GM21515 (cell line): ENCODE measurements around the gene KRT84.

Source experiments
- ATAC-seq: cut with Tn5 transposase; IDR thresholded peaks from one replicate; pipeline ENCODE4 v1.9.1; 2021; ENCODE audit not compliant: unreplicated experiment

Gene KRT84, protein sequence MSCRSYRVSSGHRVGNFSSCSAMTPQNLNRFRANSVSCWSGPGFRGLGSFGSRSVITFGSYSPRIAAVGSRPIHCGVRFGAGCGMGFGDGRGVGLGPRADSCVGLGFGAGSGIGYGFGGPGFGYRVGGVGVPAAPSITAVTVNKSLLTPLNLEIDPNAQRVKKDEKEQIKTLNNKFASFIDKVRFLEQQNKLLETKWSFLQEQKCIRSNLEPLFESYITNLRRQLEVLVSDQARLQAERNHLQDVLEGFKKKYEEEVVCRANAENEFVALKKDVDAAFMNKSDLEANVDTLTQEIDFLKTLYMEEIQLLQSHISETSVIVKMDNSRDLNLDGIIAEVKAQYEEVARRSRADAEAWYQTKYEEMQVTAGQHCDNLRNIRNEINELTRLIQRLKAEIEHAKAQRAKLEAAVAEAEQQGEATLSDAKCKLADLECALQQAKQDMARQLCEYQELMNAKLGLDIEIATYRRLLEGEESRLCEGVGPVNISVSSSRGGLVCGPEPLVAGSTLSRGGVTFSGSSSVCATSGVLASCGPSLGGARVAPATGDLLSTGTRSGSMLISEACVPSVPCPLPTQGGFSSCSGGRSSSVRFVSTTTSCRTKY

DNA sequence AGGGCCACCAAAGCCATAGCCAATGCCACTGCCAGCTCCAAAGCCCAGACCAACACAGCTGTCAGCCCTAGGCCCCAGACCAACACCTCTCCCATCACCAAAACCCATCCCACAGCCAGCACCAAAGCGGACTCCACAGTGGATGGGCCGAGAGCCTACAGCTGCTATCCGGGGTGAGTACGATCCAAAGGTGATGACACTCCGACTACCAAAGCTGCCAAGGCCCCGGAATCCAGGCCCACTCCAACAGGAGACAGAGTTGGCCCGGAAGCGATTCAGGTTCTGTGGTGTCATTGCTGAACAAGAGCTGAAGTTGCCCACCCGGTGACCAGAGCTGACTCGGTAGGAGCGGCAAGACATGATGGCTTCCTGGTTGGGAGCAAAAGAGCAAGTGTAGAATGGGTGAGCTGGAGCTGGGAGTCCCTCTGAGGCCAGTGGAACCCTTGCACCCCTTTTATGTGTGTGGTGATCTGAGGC, at the start of gene KRT84:
TSS of gene KRT84 (minus strand) at position 427 of the 477 bp plus-strand sequence. CDS start at position 360, 67 bp downstream.
- ATAC-seq, result no peak

DNA sequence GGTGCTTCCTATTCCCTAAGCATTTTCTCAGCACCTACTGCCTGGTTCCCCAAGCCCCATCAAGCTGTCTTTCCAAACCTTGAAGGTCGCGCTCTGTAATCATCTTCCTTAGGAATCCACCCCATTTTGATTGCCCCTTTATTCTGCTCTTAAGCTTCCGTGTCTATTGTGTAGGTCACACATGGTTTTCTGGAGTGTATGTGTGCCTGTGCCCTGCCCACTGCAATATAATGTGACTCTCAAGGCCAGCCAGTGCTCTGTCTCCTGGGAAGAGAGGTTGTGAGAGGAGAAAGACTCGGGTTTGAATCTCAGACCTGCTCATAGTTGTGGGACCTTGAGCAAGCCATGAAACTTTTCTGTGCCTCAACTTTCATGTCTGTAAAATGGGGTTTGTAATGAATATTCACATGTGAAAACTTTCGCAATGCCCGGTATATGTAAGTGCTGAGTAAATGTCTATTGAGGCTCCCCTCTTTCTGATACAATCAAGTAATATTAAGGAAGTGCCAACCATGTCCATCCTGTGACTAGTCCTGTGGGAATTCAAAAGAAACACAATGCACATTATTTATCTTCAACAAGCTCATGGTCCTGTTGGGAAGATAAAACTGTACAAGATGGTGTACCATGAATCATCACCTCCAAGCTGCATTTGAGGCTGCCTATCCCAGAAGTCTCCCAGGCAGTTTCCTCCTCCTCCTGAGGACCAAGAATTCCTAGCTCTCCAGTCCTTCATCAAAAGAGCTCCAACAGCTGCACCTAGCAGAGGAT, 49.5 kb upstream of the KRT84 start:
- no peak for ATAC-seq

DNA sequence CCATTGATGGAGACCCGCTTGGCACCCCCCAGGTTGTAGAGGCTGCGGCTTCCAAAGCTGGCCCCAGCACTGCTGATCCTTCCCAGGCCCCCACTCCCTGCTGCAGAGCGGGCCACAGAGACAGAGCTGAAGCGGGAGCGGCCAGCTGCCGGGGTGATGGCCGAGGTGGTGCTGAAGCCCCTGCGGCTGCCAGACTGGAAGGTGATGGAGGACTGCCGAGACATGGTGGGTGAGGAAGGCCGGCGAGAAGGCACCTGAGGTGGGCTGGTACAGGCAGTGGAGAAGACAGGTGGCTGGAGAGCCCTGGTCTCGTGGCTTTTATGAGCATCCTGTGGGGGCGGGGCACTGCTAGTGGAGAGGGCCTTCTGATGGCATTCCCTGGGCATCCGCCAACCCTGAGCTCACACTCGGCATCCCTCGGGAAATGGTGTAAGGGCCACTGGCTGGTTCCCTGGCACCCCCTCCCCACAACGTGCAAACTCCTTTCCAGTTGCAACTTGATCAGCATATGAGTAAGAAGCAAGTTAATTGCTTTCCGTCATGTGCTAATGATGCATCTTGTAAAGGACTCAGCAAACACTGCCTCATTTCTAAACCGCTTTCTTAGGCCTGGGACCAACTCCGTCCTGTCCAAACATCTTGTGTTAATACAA, 48.8 kb upstream of the KRT84 start, which contains the start of gene KRT75:
TSS of gene KRT75 (minus strand) at position 291 of the 653 bp plus-strand sequence. CDS start at position 224, 67 bp downstream.
- ATAC-seq, result no peak

DNA sequence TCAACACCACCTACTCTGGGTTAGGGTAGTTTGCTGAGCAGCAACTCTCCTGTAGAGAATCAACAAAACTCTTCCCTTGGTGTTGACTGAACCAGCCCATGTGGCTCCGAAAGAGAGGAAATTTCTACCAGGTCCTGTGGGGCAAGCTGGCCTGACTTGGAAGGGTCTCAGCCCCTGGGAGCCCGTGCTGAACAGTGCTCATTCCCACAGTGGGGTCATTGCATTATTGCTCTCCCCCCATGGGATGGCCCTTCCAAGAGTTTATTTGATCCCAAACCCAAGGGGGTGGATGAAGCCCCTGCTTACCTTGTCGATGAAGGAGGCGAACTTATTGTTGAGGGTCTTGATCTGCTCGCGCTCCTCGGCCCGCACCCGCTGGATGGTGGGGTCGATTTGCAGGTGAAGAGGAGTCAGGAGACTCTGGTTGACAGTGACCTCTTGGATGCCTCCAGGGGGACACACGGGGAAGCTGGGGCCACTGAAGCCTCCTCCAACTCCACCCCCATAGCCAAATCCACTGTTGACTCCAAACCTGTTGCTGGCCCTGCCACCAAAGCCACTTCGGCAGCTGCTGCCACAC, 48.1 kb upstream of the KRT84 start:
- no peak for ATAC-seq

DNA sequence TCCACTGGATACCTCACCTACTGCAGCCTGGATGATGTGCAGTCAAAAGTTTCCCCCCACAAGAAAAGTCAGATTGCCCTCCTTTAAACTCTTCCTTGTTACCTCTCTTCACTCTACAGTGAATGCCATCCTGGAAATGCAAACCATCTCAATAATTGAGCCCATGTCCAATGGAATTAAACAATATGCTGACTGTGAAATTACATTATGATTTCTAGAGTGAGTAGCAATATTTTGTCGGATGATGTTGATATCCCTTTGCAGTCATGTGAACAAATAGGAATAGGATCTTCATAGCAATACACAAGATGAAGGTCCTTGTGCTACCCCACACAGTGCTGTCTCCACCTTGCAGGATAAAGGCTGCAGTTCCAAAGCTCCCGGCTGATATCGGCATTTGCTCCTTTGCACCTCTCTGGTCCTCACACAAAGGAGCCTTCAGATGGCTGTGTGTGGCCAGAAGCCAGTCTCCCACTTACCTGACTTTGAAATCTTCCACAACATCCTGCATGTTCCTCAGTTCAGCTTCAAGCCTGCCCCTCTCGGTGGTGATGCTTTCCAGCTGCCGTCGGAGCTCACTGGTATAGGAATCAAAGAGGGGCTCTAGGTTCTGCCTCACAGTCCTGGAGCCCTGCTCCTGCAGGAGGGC, 47.2 kb upstream of the KRT84 start:
- no peak for ATAC-seq

DNA sequence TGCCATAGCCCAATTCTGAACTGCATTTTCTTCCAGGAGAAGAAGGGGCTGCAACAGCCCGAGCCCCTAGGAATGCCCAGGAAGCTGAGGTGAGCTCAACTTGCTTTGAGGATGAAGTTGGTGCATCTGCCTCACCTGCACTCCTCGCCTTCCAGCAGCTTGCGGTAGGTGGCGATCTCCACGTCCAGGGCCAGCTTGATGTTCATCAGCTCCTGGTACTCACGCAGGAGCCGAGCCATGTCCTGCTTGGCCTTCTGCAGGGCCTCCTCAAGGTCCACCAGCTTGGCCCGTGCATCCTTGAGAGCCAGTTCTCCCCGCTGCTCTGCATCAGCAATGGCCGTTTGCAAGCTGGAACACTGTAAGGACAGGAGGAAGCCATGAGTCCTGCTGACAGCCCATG, 42.7 kb upstream of the KRT84 start:
- ATAC-seq, result no peak

DNA sequence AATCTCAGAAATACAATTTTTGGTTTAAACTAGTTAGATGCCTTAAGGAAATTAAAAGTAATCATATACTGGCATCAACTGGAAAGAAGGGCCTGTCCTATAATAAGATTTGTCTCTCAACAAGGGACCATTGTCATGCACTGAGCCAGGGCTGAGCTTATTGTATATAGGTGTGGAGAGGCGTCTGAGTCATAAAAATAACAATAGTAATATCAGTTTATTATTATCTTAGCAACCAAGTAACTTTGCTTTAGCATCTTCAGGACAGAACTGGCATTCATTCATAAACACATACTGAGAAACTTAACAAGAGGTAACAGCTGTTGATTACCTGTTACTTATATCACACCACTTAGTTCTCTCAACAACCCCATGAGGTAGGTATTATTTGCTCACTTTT, 41.6 kb upstream of the KRT84 start:
- no peak for ATAC-seq

DNA sequence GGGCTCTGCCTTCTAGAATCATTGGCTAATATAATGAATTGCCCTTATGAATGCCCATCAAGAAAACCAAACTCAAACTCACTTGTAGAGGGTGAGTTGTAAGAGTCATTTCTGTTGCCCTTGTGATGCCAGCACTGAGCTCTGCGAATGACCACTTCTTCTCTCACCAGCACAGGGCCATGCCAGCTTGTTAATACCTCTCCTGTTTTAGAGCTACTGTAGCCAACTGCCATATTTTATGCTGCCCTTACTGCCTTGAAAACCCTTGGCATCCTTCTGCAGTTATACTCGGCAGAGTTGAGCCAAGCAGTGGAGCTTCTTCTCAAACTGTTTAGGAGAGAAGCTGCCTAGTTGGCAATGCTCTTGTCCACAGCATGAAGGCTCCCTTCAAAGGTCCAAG, 40.6 kb upstream of the KRT84 start:
- ATAC-seq, result no peak

DNA sequence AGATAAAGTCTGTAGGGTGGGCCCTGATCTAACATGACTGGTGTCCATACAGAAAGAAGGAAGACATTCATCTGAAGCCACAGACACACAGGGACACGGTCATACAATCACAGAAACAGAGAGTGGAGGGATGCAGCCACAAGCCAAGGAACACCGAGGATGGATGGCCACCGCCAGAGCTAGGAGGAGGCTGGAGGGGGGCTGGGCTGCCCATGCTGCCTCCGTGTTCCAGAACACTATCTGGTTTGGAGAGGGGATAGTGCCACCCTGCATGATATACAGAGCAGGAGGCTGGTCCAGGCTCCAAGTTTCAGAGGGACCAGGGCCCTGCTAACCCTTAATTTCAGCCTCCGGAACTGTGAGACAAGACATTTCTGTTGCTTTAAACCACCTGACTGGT, 40.0 kb upstream of the KRT84 start:
- no peak for ATAC-seq

DNA sequence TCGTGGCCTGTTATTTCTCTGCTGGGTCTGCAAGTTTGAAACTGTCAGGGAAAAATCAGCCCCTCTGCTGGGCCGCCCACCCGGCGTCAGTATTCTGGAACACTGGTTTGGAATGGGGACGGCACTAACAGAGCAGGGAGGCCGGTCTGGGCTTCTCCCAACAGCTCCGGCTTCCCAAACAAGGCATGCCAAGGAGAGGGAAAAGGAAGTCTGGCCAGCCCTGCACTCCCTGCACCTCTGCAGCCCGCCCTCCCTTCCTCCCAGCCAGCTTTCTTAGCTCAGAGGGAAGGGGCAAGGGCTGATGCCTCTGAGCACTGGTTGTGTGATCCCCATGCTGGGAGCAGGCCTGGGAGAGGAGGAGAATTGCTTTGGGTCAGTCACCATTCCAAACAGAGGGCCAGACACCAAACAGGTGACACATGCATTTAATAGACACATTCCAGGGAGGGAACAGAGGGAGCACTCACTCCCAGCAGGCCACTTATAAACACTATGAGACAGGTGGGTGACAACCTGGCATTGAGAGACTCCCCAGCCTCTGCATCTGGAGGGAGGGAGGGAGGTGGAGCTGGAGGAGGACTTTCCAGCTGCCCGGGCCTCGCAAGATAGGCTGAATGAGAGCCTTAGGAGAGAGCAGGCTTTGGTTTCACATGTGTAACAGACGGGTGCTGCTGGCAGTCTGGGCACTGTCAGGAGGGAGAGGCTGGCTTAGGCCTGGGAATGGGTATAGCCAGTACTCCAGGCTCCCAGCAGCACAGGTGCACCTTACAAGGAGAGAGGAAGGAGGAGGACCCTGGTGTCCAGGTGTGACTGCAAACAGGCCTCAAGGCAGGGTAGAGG, 38.4 kb upstream of the KRT84 start:
- ATAC-seq, result no peak

DNA sequence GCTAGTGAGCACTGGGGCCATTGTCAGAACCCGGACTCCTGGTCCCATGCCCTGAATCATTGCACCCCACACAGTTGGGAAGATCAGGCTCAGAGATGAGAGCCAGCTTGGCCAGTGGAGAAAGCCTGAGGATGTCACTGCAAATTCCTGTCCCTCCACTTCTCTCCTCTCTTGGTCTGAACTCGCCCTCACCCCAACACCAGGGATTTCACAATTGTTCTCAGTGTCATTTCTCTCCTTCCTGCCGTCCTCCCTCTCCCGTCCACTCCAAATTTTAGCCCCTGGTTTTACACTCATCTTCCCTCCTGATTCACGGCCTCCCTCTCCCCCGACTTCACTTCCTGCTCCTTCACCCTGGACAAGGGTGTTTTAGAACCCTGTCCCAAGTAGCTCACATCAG, 37.6 kb upstream of the KRT84 start:
- no peak for ATAC-seq

DNA sequence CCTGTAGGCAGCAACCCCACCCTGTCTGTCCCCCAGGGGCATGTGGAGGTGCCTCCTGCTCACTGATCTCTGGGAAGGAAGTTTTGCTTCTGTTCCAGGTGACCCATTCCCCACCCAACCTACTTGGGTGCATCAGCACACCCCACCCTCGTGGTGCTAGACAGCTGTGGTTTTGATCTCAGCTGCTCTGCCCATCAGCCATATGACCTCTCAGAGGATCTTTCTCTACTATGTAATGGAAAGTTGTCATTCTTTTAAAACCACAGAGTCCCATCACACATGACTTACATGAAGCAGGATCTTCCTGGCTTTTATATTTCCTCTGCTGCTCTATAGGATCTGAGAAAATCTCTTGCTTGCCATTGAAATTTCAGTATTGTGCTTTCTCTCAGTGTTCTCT, 34.2 kb upstream of the KRT84 start:
- ATAC-seq, result no peak

DNA sequence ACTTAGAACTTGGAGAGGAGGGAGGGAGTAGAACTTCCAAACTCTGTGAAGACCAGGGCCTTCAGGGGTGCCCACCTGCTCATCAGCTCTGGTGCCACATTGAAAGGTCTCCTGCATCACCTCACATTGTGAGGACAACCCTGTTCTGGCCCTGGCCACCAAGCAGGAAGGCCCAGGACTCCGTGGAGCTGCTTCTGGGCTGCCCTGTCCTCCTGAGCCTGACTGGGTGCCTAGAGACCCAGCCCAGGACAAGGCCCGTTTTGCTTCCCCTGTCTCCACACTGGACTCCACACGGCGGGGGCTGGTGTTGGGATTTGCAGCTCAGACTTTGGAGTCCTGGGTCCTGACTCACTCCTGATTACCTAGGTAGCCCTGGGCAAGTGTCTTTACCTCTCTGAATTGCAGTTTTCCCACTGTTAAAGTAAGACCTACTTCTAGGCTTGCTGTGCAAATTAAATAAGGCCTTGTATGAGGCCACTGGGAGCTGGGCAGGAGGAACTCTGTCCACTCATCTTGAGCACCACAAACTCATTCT, 33.2 kb upstream of the KRT84 start:
- ATAC-seq, result no peak

DNA sequence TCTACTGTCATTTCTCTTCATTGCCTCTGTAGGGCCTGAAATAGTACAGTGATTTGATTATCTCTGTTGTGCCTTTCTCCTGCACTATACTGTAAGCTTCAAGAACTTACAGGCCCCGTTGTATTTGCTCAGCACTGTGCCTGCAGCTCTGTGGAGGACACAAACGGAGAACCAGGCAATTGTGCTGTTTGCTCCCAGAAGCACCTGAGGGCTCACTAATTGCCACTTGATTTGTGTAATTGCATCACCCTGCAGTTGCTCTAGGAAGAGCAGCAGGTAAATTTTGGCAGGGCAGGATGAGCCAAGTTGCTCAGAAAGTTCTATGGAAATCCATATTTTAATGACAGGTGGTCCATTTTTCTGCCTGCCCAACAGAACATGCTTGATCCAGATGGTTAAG, 32.3 kb upstream of the KRT84 start:
- no peak for ATAC-seq

DNA sequence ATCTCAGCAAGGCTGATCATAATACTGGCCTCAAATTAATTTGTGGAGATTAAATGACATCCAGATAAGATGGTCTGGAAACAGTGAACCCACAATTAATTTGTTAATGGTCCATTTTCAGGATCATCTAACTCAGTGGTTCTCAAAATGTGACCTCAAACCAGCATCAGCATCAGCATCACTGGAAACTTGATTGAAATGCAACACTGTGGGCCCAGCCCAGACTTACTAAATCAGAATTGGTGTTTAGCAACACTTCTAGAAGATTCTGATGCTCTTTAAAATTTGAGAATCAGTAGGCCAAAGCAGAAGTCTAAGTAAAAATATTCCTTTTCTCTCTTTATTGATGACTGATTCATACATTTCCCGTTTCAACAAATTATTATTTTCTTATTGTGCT, 31.3 kb upstream of the KRT84 start:
- ATAC-seq, result no peak

DNA sequence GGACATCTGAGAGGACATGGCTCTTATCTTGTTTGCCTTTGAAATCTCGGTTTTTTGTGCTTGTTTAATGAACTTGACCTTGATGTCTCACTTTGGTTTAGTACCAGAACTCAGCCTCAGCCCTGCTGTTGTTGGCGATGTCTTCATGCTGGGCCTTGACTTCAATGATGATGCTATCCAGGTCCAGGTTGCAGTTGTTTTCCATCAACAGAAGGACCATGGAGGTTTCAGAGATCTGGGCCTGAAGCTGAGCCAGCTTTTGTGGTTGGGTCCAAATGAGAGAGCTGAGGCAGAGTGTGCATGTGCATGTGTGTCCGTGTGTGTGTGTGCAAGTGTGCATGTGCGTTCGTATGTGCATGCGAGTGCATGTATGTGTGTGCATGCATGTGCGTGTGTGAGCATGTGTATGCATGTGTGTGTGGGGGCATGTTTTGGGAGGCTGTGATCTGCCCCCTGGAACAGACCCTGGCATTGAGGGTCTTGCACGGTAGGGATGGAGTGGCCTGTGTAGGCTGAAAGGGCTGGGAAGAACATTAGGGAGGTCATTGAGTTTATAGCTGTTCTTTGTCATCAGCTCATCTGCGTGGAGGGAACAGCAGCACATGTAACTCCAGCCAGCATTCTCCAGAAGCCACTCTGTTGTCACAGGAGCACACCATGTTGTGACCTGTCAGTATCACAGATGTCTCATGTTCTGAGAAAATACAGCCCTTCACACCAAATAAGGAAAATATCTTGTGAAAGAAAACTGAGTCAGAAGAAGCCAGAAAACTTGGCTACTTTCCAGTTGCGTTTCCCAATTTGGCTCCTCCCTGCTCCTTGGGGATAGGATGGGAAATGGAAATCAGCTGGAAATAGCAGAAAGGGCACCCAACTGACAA, 30.7 kb upstream of the KRT84 start:
- no peak for ATAC-seq

DNA sequence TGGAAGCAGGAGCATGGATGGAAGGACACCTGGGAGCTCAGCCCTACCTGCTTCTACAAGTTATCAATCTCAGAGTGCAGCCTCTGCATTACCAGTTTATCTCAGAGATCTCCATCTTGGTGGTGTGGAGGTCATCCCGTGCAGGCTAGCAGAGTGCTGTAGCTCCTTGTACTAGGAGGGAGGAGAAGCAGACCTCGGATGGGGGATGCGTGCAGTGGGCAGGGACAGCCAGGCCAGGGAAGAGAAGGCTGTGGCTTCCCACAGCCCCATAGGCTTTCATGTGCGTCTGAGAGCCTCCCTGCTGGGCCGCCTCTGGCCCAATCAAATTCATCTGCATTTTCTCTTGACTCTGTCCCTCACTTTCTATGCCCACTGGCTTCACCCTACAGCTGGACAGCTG, 29.5 kb upstream of the KRT84 start:
- no peak for ATAC-seq

DNA sequence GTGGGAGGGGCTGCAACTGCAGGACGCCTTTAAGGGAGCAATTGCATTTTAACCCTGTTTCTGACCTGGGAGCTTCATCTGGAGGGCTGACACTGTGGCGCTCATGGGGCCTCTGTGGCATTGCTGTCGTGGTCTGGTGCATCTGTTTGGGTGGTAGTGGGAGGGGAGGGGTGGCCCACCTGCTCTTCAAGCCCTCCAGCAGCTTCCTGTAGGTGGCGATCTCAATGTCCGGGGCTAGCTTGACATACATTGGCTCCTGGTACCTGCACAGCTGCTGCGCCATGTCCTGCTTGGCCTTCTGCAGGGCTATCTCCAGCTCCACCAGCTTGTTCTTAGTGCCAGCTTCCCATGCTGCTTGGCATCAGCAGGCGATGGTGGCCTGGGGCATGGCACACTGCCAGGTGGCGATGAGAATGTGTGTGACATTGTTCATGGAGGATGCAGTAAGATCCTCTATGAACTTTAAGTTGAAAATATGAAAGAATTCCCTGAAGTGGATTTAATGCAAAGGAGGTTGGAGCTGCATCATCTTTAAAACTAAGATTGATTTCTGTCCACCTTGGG, 28.4 kb upstream of the KRT84 start:
- ATAC-seq, result no peak
